ENCODE measurements around the gene ROR2.
A peak's percentile ranks its signal among the peaks of the same experiment; 100 is the strongest.
"Not testable (repeated sequence)": the region's sequence is repeated elsewhere in the genome, so short reads cannot be mapped to it uniquely, and the experiment has no call there.

ROR2 gene

DNA sequence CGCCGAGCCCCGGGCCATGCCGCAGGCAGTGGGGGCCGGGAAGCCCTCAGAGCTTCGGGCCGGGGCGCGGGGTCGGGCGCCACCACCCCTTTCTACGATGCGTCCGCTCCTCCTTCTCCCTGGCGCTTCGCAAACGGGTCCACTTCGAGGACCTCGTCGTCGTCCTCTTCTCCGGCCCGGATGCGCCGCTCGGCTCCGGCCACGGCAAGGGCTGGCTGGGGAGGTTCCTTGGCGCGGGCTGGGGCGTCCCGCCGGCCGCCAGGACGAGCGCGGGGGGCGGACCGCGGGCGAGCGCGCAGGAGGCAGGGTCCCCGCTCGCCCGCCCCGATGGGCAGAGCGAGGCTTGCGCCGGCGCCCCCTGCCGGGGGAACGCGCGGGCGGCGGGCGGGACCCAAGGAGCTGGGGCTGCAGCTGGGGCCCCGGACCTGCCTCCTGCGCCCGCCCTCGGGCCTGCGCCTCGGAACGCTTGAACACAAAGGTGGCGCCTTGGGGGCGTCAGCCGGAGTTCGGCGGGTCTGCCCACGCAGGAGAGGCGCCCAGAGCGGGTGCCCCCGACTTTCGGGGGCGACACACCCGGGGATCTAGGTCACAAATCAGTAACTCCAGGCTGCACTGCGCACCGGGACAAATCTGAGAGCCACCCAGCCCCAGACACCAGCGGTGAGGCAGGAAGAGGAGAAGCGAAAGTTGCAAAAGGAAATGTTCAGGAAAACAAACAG is at the start of gene ROR2:
TSS of gene ROR2 (minus strand) at position 283 of the 719 bp plus-strand sequence.
- peak; percentile 71 for DNase-seq

GRCh38 chr9:91995000-91995655 is 45.1 kb upstream of the ROR2 start:
- DNase-seq, result no peak

- DNase-seq, result no peak
Observed at GRCh38 chr9:91994422-91994821, 44.4 kb upstream of the ROR2 start.

DNA sequence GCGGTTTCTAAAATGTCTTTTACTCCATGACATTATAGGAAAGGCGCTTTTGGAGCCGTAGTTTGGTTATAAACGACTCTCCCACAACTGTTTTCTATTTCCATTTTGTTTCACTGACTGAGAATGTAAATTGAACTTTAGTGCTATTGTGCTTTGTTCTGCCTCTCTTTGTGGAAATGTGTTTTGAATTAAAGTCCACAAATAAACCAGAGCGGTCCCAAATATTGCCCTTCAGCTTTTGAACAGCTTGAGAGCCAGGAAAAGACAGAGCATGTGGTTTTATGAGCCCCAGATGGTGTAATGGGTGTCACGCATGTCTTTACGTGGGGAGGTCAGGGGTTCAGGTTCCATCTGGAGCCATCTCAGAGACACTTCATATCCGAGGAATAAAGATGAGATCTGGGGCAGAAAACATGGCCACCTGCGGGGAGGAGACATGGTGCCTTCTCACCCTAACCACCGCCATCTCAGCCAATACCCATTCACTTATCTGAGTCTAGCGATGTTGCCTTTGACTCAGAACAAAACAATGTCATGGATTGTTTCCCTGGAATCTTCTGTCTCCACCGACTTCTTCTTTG is 42.5 kb upstream of the ROR2 start:
- DNase-seq, result no peak

DNA sequence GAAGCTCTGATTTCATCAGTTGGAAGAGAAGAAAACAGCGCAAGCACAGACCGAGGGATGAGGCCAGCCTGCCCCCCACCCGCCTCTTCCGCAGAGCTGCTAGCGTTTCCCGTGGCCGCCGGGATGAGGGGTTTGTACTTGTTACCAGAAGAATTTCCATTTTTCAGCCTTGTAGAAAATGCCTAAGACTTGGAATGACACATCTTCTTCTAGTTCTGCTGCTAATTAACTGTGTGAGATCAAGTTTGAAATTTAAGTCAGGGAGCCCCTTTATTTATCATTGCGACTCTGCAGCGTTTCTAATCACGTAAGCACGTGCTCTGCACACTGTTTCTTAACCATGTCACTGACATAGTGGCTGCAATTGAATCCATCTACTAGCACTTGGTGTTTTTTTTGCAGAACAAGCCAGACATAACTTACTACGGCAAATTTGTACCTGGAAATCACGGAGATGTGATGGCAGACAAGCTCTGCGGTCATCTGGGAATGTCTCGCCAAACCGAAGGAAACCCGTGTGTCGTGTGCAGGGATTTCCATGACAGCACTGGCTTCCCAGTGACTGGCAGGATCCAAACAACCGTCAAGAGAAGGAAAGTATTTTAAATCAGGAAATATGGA is 41.8 kb upstream of the ROR2 start:
- DNase-seq, result no peak

- no peak for DNase-seq
Observed at GRCh38 chr9:91986248-91986647, 36.2 kb upstream of the ROR2 start.

DNA sequence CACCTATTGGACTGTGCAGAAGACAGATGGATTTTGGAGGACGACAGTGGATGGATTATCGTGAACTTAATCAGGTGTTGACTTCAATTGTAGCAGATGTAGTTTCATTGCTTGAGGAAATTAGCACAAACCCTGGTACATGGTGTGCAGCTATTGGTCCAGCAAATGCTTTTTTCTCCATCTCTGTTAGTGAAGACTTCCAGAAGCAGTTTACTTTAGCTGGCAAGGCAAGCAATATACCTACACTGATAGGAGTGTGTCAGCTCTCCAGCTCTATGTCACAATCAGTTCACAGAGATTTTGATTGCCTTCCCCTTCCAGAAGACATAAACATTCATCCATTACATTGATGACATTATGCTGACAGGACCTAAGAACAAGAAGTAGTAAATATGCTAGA is 35.7 kb upstream of the ROR2 start:
- no peak for DNase-seq

- peak; percentile 55 for DNase-seq
Observed at GRCh38 chr9:91978740-91979414, 28.8 kb upstream of the ROR2 start.

DNA sequence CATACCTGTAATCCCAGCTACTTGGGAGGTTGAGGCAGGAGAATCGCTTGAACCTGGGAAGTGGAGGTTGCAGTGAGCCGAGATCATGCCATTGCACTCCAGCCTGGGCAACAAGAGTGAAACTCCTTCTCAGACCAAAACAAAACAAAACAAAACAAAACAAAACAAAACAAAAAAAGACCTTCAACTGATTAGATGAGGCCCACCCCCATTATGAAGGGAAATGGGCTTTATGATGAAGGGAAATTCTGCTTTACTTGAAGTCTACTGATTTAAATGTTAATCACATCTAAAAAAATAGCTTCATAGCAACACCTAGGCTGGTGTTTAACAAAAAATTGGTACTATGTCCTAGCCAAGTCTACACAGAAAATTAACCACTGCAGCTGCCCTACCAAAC is 25.2 kb upstream of the ROR2 start:
- not testable (repeated sequence) for DNase-seq

DNA sequence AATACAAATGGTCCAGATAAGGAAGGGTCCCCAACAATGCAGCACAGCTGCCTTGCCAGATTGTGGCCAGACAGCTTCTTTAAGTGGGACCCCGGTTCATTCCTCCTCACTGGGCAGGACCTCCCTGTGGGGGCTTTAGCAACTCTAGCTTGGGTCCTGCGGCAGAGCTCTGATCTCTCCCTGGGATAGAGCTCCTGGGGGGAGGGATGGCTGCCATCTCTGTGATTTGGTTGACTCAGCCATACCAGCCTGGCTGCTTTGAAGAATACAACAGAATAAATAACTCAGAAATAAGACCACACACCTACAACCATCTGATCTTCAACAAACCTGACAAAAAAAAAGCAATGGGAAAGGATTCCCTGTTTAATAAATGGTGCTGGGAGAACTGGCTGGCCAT is 22.7 kb upstream of the ROR2 start:
- DNase-seq, result no peak

- DNase-seq, result no peak
Observed at GRCh38 chr9:91972076-91972626, 22.1 kb upstream of the ROR2 start.

DNA sequence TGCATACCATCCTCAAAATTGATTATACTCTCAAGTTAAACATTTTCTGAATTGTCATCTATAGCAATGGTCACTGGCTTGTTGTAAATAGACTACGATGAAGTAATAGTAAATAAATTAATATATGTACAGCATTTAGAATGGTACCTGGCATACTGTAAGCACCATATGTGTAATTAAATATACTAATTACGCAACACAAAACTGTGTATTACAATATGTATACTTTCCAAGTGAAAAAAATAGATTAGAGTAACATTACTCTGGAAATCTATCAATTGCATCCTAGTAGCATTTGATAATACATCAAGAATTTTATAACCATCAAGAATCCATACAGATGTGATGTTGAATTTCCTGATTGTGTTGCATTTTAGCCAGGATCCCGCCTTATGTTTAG is 17.2 kb upstream of the ROR2 start:
- no peak for DNase-seq

DNA sequence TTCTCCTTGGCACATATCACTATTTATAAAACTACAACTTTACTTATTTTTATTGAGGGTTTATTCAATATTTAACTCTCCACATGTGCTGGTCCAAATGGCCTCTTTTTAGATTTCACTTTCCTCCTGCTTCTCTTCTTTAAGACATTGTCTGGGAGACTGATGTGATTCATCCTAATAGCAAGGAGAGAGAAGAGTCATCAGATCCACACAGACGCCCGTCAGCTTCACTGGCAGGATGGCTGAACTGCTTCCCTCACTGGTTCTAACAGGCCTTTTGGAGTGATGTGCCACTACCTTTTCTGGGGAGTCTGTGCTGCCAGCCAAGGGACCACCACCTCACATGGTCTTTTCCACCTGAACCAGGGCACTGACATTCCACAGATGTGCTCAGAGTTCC is 16.5 kb upstream of the ROR2 start:
- no peak for DNase-seq

DNA sequence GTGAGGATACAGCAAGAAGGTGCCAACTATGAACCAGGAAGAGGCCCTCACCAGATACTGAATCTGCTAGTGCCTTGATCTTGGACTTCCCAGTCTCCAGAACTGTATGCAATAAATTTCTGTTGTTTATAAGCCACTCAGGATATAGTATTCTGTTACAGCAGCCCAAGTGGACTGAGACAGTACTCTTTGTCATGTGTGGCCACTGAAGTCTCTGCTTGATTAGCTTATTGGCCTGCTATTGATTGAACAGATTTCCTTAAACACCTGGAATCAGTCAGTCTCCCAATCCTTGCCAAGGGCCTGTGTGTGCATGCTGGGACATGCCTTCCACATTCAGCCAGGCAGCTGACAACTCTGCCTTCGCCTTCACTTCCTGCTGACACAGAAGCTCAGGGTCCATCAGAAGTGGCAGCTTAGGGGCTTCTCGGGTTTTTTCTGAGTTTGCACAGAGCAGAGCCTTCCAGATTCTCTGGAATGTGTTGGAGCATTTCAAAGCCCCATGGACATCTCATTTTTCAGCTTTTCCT is 13.7 kb upstream of the ROR2 start:
- no peak for DNase-seq

DNA sequence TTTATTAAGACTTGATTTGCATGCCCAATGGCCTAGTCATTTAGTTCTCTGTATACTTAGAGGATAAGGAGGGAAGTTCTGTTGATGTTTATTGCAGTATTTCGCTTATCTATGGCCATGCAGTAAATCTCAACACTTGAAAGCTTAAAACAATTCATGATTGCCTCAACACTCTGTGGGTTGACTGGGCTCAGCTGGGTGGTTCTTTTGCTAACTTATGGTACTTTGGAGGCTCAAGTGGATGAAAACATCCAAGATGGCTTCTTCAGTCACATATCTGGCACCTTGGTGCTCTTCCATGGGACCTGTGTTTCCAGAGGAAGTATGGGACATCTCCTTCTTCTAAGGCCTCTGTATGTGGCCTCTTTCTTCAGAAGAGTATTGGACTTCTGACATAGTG is 10.3 kb upstream of the ROR2 start:
- DNase-seq, result no peak

DNA sequence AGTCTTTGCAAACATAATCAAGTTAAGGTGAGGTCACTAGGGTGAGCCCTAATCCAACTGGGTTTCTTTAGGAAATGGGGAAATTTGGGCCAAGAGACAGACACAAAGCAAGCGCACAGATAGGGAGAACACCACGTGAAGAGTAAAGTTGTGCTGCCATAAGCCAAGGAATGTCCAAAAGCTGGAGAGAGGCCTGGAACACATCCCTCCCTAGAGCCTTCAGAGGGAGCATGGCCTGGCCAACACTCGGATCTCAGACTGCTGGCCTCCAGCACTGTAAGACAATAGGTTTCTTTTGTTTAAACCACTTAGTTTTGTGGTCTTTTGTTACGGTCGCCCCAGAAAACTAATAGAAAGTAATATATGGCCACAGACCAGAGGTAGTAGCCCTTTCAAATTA is 8.1 kb upstream of the ROR2 start:
- DNase-seq, result no peak

GRCh38 chr9:91954841-91955471 is 4.9 kb upstream of the ROR2 start:
- peak; percentile 66 for DNase-seq

DNA sequence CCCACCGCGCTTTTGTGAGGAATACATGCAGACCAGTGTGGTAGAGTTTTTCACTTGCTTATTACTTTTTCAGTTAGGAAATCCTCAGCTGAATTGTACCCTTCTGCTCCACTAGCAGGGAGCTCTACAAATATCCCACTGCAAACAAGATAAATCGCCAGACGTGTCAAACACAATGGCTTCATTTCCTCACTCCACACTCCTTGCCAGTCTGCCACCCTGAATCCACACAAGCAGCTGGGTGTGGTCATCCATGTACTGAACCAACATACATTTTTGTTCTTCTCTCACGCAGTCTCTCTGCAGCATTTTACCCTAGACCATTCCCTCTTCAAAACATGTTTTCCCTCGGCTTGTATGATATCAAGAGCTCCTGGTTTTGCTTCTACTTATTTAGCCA is 3.7 kb upstream of the ROR2 start:
- DNase-seq, result no peak

DNA sequence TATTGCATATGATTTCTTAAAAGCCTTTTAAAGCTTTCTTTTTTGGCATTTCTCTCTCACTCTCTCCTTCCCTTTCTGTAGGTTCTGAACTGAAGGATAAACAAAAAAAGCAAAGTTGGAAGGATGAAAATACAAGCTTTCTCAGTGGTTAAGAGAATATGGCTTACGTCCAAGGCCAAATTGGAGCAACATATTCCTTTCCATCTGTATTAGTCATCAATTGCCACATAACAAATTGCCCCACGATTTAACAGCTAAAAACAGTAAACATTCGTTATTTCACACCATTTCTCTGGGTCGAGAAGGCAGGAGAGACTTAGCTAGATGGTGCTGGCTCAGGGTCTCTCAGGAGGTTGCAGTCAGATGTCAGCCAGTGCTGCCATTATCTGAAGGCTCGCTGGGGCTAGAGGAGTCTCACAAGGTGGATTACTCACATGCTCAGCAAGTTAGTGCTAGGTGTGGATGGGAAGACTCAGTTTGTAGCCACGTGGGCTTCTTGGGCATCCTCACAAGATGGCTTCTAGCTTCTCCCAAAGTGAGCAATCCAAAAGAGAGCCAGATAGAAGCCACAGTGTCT is 2.0 kb upstream of the ROR2 start:
- no peak for DNase-seq

- DNase-seq, result peak; percentile 44
Observed at GRCh38 chr9:91949392-91949945, 559 bp downstream of the ROR2 start.

DNA sequence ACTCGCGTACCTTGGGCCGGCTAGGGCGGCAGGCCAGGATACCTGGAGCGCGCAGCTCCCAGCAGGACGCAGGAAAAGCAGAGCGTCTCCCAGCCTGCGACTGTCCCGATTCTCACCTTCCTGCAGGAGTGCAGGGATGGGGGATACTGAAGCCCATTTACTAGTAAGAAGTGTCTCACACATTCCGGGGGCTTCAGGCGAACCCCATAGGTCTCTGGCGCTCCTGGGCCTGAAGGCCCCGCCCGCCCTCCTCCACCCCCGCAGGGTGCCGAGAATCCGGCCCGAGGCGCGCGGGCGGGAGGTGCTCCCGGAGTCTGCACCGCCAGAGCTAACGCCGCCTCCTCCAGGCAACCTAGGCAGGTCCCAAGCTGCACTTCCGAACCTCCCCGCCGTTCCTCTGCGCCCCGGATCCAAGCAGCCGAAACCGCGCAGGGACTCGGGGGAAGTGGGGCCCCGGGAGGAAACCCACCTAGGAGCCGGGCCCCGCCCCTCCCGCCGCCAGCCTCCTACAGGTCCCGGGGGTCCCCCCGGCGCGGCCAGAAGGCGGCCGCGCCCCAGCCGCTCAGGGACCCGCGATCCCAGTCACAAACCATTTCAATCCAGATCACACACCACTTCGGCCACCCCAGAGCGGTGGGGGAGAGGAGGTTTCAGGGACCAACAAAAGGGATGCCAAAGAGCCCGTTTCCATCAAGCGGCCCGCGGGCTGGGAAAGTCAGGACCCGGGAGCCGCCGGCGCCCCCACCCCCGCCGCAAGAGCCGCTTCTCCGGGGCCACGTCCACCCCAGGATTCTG is 1.2 kb downstream of the ROR2 start:
- DNase-seq, result peak; percentile 51
